ENCODE measurements around the gene GSE1. TPM values are rescaled to one million over a fixed set of nuclear protein-coding genes. Genes with fewer than 3 reads are reported as not detected.

GSE1 gene
- total and polyA plus RNA-seq, 9 of the 15 experiments (the other 6 are each of a cell fraction or from before 2014, with no cell fraction given), result 12.2 to 244 (median 57.9) TPM

DNA sequence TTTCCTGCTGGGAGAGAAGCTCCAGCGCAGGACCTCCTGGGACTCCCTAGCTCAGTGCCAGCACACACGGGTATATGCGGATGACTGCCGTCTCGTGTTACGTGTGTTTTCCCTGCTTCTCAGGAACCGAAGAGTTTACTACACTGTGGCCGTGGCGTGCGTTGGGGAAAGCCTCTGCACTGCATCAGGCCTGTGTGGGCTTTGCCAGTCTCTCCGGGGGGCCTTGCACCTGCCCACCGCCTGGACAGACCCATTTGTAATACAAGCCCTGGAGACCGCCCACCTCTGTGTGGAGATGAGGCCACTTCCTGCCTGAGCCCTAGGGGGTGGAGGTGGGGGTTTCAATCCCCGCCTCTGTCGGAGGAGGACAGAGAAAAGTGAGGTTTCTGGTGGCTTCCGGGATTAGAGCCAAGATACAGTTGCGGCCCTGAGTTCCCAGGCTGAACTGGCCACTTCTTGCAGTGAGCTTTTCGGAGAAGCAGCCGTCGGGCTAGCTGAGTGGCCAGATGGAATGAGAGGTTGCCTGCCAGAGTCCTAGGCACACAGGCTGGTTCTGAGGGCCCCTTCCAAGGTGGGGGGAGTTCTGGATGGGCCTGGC, 43.4 kb upstream of the GSE1 start (continued):
- TF ChIP-seq ZEB2 (IDR thresholded peaks at IDR 0.05), result 0 out of 2 replicates have a peak, but pooled peaks have one; percentile 47
- no peak for TF ChIP-seq KLF1 (tag; IDR thresholded peaks at IDR 0.05)
- no peak for TF ChIP-seq CHD4 (IDR thresholded peaks at IDR 0.05; ENCODE audit: insufficient read depth, insufficient replicate concordance, low read depth, low read length, poor library complexity, severe bottlenecking)
- no peak for TF ChIP-seq MBD2 (IDR thresholded peaks at IDR 0.05; ENCODE audit: borderline replicate concordance, low read depth)
- TF ChIP-seq, protein P1, sequence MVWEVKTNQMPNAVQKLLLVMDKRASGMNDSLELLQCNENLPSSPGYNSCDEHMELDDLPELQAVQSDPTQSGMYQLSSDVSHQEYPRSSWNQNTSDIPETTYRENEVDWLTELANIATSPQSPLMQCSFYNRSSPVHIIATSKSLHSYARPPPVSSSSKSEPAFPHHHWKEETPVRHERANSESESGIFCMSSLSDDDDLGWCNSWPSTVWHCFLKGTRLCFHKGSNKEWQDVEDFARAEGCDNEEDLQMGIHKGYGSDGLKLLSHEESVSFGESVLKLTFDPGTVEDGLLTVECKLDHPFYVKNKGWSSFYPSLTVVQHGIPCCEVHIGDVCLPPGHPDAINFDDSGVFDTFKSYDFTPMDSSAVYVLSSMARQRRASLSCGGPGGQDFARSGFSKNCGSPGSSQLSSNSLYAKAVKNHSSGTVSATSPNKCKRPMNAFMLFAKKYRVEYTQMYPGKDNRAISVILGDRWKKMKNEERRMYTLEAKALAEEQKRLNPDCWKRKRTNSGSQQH (CRISPR knock-in tag; IDR thresholded peaks at IDR 0.05), result no peak
- no peak for TF ChIP-seq HOXB6 (CRISPR knock-in tag; IDR thresholded peaks at IDR 0.05; ENCODE audit: borderline replicate concordance)
- no peak for TF ChIP-seq BMI1 (IDR thresholded peaks at IDR 0.05; ENCODE audit: low read length)
- no peak for TF ChIP-seq ZNF174 (CRISPR knock-in tag; IDR thresholded peaks at IDR 0.05)
- TF ChIP-seq PHB (CRISPR knock-in tag; IDR thresholded peaks at IDR 0.05), result no peak
- no peak for TF ChIP-seq ELF4 (CRISPR knock-in tag; IDR thresholded peaks at IDR 0.05)
- TF ChIP-seq, protein P2, sequence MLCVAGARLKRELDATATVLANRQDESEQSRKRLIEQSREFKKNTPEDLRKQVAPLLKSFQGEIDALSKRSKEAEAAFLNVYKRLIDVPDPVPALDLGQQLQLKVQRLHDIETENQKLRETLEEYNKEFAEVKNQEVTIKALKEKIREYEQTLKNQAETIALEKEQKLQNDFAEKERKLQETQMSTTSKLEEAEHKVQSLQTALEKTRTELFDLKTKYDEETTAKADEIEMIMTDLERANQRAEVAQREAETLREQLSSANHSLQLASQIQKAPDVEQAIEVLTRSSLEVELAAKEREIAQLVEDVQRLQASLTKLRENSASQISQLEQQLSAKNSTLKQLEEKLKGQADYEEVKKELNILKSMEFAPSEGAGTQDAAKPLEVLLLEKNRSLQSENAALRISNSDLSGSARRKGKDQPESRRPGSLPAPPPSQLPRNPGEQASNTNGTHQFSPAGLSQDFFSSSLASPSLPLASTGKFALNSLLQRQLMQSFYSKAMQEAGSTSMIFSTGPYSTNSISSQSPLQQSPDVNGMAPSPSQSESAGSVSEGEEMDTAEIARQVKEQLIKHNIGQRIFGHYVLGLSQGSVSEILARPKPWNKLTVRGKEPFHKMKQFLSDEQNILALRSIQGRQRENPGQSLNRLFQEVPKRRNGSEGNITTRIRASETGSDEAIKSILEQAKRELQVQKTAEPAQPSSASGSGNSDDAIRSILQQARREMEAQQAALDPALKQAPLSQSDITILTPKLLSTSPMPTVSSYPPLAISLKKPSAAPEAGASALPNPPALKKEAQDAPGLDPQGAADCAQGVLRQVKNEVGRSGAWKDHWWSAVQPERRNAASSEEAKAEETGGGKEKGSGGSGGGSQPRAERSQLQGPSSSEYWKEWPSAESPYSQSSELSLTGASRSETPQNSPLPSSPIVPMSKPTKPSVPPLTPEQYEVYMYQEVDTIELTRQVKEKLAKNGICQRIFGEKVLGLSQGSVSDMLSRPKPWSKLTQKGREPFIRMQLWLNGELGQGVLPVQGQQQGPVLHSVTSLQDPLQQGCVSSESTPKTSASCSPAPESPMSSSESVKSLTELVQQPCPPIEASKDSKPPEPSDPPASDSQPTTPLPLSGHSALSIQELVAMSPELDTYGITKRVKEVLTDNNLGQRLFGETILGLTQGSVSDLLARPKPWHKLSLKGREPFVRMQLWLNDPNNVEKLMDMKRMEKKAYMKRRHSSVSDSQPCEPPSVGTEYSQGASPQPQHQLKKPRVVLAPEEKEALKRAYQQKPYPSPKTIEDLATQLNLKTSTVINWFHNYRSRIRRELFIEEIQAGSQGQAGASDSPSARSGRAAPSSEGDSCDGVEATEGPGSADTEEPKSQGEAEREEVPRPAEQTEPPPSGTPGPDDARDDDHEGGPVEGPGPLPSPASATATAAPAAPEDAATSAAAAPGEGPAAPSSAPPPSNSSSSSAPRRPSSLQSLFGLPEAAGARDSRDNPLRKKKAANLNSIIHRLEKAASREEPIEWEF (CRISPR knock-in tag; IDR thresholded peaks at IDR 0.05), result no peak
- peak; percentile 50; the same call in 1 of the 2 replicates for TF ChIP-seq CBFB (CRISPR knock-in tag; IDR thresholded peaks at IDR 0.05)
- no peak for TF ChIP-seq ZNF282 (CRISPR knock-in tag; IDR thresholded peaks at IDR 0.05)
- 0 out of 2 replicates have a peak, but pooled peaks have one; percentile 46 for TF ChIP-seq ZNF12 (CRISPR knock-in tag; IDR thresholded peaks at IDR 0.05)
- TF ChIP-seq SNRNP70 (optimal IDR thresholded peaks at IDR 0.05; ENCODE audit: low read depth, low read length), result no peak
- no peak for TF ChIP-seq ZBTB43 (CRISPR knock-in tag; IDR thresholded peaks at IDR 0.05)
- TF ChIP-seq ZNF124 (CRISPR knock-in tag; IDR thresholded peaks at IDR 0.05), result no peak
- no peak for TF ChIP-seq CREBBP (IDR thresholded peaks at IDR 0.05; ENCODE audit: low read depth, low read length)
- TF ChIP-seq CHD1 (IDR thresholded peaks at IDR 0.05; ENCODE audit: low read length), result no peak
